Prostate gland (tissue), 2 donors: ENCODE results near the gene GRID2. TPM values are rescaled to one million over a fixed set of nuclear protein-coding genes. Genes with fewer than 3 reads are reported as not detected.

Source experiments
- DNase-seq: peaks from one replicate; pipeline ENCODE4 v3.0.0-alpha.2; 2019; ENCODE audit warnings: low spot score
- H3K27ac ChIP-seq, 2 donors: fragments of 200-600 bp; sonication (generic); 2 replicates each; pipeline ENCODE4 v1.5.1; 2017 to 2019
- H3K27me3 ChIP-seq: fragments of 200-600 bp; sonication (generic); replicated peaks from 2 replicates; pipeline ENCODE4 v1.5.1; 2019; ENCODE audit not compliant: insufficient read depth
- H3K36me3 ChIP-seq, 2 donors: fragments of 200-600 bp; sonication (generic); 1 replicate in 1 of 2; 2 replicates in 1 of 2; pipeline versions ENCODE4 v1.5.1 to v1.8.1; 2017 to 2019
- H3K4me1 ChIP-seq: fragments of 200-600 bp; sonication (generic); replicated peaks from 2 replicates; pipeline ENCODE4 v1.5.1; 2019
- H3K4me3 ChIP-seq, 2 donors: fragments of 200-600 bp; sonication (generic); 2 replicates each; pipeline ENCODE4 v1.5.1; 2017 to 2019
- H3K9me3 ChIP-seq: fragments of 200-600 bp; sonication (generic); 2 replicates; pipeline ENCODE4 v1.5.1; 2017
- POLR2A ChIP-seq: fragments of 450-650 bp; IDR thresholded peaks from one replicate; pipeline ENCODE4 v1.6.1; 2016; ENCODE audit warnings: antibody characterized with exemption, mild to moderate bottlenecking
- POLR2AphosphoS5 ChIP-seq: sonication (generic); formaldehyde crosslinking; IDR thresholded peaks from one replicate; pipeline ENCODE4 v1.6.1; 2017; ENCODE audit warnings: antibody characterized with exemption
- WGBS: methylation state at CpG from one replicate; pipeline ENCODE4 v1.1.5; 2018; 5-methylcytosine and 5-hydroxymethylcytosine counted together
- intact Hi-C: fragments of 100-400 bp; cut with DNase I; formaldehyde crosslinking; loops from one replicate; pipeline ENCODE4 v1.14.2; 2022
- total RNA-seq, 2 donors: library from RNA; depleted of rRNA; stranded (reverse); fragments of >200 nt; gene quantifications; one replicate each; pipeline ENCODE4 v1.1.0, GENCODE V29; 2016
- TF ChIP-seq, protein P1 (sequence below), 4 experiments: fragments of 200-600 bp in 2 of 4; fragments of 450-650 bp in 2 of 4; sonication (generic) in 2 of 4; IDR thresholded peaks; 1 replicate in 3 of 4; 2 replicates in 1 of 4; pipeline ENCODE4 v1.5.1; 2016 to 2019; ENCODE audit warnings: antibody characterized with exemption in 4 of 4, mild to moderate bottlenecking in 2 of 4, moderate library complexity in 2 of 4

Gene GRID2
- total RNA-seq, 2 donors from 2014 or later = 0.09 to 11.0 TPM

DNA sequence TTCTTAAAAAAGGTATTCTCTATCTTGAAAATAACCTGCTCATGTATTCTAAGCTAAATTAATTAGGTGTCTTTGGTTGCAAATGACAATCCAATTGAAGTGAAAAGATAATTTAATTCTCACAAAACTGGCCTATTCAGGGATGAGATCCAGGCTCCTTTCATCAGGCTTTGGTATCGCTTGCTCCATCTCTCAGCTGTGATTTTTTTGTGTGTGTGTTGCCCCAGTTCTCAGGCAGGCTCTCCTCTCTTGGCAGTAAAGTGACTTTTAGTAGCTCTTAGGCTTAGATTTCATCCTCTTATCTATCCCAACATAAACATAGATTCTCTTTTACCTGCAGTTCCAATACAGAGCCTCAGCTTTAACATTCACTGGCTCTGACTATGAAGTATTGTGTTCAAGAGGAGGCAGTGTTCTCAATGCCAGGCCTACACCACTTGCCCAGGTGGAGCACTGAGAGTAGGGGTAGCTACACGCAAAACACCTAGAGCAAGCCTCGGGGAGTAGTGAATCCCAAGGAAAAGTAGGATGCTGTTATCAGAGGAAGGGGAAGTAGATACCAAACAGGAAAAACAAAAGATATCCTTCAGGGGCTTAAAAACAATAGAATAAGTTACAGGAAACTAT, 1132.3 kb downstream of the GRID2 start:
- Histone ChIP-seq H3K27me3 (no peaks in the 10 kb centered on the region), H3K9me3 (no peaks in the 10 kb centered on the region), H3K36me3 (no peaks in the 10 kb centered on the region), H3K4me3 (no peak overlapping the region), H3K27ac (no peak overlapping the region), H3K4me1 (no peaks in the 10 kb centered on the region)
- DNase-seq = no peak
- WGBS = 78% methylated on average over 3 of the region's 3 CpGs
- TF ChIP-seq, protein P1, sequence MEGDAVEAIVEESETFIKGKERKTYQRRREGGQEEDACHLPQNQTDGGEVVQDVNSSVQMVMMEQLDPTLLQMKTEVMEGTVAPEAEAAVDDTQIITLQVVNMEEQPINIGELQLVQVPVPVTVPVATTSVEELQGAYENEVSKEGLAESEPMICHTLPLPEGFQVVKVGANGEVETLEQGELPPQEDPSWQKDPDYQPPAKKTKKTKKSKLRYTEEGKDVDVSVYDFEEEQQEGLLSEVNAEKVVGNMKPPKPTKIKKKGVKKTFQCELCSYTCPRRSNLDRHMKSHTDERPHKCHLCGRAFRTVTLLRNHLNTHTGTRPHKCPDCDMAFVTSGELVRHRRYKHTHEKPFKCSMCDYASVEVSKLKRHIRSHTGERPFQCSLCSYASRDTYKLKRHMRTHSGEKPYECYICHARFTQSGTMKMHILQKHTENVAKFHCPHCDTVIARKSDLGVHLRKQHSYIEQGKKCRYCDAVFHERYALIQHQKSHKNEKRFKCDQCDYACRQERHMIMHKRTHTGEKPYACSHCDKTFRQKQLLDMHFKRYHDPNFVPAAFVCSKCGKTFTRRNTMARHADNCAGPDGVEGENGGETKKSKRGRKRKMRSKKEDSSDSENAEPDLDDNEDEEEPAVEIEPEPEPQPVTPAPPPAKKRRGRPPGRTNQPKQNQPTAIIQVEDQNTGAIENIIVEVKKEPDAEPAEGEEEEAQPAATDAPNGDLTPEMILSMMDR (IDR thresholded peaks at IDR 0.05) = no peak
- TF ChIP-seq POLR2AphosphoS5 (no peak), POLR2A (no peak)
- intact Hi-C loops = no loop called here

DNA sequence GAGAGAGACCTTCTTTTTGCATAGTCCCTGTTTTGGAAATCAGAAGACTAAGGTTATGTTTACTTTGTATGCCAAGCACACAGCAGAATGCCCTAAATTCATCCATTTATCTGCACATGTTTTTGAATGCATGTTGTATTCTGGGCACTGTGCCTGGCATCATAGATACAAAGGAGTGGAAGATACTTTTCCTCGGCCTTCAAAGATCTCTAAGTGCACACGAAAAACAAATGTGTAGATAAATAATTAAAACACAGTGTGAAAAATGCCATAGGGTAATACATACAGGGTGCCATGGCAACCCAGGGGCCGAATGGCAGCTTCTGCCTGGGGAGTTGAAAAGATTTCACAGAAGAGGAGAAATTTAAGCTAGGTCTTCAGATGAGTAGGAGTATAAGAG, 1134.2 kb downstream of the GRID2 start:
- no peaks in the 10 kb centered on the region for H3K9me3 ChIP-seq
- intact Hi-C loops = no loop called here
- H3K36me3 ChIP-seq = no peaks in the 10 kb centered on the region
- no peak overlapping the region for H3K4me3 ChIP-seq
- WGBS = 71% methylated on average over 3 of the region's 3 CpGs
- H3K27me3 ChIP-seq = no peaks in the 10 kb centered on the region
- TF ChIP-seq POLR2A (no peak), POLR2AphosphoS5 (no peak)
- TF ChIP-seq, protein P1 (IDR thresholded peaks at IDR 0.05) = no peak
- no peak for DNase-seq
- H3K4me1 ChIP-seq = no peaks in the 10 kb centered on the region
- H3K27ac ChIP-seq = no peak overlapping the region

DNA sequence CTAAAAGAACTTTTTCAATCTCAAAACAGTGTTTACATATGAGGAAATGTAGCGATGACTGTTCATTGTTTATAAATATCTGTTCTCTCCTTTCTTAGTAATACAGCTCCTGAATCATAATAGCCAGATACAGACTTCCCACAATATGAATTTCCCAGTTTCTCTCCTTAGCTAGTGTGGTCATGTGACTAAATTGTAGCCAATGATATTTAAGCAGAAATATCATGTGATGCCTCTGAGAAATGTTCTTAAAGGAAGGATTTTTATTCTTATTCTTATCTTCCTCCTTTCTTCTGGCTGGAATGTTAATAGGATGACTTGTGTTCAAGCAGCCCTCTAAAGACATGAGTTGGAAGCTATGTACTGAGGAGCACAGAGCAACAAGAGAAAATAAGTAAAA, 1141.1 kb downstream of the GRID2 start:
- Histone ChIP-seq H3K27me3 (no peaks in the 10 kb centered on the region), H3K36me3 (no peaks in the 10 kb centered on the region), H3K4me3 (no peak overlapping the region), H3K9me3 (no peaks in the 10 kb centered on the region), H3K27ac (no peak overlapping the region), H3K4me1 (no peaks in the 10 kb centered on the region)
- WGBS = 86% methylated on average over 1 of the region's 1 CpG
- intact Hi-C loops = no loop called here
- DNase-seq = no peak
- TF ChIP-seq, protein P1 (IDR thresholded peaks at IDR 0.05) = no peak
- TF ChIP-seq POLR2A = no peak
- no peak for TF ChIP-seq POLR2AphosphoS5

DNA sequence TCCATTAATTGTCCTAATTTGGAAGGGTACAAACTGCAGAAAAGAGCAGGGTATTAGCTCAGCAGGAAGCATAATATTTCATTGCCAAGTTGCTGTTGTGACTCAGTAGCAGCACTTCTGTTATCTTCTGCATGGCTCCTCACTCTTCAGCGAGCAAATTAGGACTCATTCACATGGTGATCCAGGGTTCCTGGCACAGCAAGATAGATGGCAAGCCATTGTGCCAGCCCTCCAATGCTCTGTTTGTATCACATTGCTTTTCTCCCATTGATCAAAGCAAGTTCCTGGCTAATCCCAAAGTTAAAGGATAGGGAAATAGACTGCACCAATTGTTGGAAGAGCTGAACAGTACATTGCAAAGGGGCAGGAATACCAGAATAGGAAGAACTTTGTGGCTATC, 1142.3 kb downstream of the GRID2 start:
- Histone ChIP-seq H3K9me3 (no peaks in the 10 kb centered on the region), H3K27ac (no peak overlapping the region), H3K4me3 (no peak overlapping the region), H3K4me1 (no peaks in the 10 kb centered on the region), H3K27me3 (no peaks in the 10 kb centered on the region), H3K36me3 (no peaks in the 10 kb centered on the region)
- no peak for DNase-seq
- WGBS = 82% methylated on average over 1 of the region's 1 CpG
- TF ChIP-seq POLR2A (no peak), POLR2AphosphoS5 (no peak)
- TF ChIP-seq, protein P1 (IDR thresholded peaks at IDR 0.05) = no peak
- intact Hi-C loops = no loop called here

DNA sequence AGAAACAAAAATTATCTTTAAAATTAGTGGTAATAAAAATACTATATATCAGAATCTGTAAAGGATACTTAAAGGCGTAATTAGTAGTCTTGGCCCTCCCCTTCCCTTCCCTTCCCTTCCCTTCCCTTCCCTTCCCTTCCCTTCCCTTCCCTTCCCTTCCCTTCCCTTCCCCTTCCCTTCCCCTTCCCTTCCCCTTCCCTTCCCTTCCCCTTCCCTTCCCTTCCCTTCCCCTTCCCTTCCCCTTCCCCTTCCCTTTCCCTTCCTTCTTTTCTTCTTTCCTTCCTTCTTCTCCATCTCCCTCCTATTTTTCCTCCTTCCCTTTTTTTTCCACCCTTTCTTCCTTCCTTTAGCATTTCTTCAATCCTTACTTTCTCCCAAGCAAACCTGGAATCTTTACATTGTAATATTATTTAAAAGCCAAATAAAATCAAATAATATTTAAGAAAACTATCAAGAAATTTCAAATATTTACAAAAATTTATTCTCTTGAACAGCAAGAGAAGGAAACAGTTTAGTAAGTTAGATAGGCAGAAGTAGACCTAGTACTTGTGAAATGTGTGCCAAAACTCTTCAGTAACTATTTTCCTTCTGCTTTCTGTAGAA, 1145.0 kb downstream of the GRID2 start:
- intact Hi-C loops = no loop called here
- no peaks in the 10 kb centered on the region for H3K27me3 ChIP-seq
- no peaks in the 10 kb centered on the region for H3K36me3 ChIP-seq
- TF ChIP-seq POLR2AphosphoS5 = no peak
- 100% methylated on average over 1 of the region's 1 CpG for WGBS
- H3K27ac ChIP-seq = no peak overlapping the region
- DNase-seq = no peak
- no peaks in the 10 kb centered on the region for H3K4me1 ChIP-seq
- no peaks in the 10 kb centered on the region for H3K9me3 ChIP-seq
- no peak overlapping the region for H3K4me3 ChIP-seq
